GM12872 (cell line): ENCODE results near the gene NFKBIL1.

Source experiments
- CTCF ChIP-seq: IDR thresholded peaks from 3 replicates; pipeline ENCODE4 v1.5.1; 2011; ENCODE audit warnings: low read depth, mild to moderate bottlenecking, low read length, moderate library complexity; ENCODE audit not compliant: insufficient read depth

NFKBIL1 gene

DNA sequence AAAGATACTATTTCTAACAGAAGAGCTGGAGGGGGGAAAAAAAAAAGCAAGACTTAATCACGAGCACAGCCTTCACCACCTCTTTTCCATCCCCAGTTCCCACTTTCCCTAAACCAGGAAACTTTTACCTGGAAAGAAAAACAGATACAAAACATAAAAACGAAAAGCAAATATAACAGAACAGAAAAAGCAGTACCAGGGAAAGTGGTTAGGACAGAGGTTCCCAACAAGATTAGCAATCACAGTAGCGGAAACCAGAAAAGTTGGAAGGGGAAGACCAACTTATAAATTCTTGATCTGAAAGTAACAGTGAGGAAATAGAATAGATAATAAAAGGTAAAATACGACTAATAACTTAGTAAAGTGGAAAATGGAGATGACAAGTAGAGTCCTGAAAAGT lies 6.8 kb upstream of the NFKBIL1 start:
- TF ChIP-seq CTCF = no peak

DNA sequence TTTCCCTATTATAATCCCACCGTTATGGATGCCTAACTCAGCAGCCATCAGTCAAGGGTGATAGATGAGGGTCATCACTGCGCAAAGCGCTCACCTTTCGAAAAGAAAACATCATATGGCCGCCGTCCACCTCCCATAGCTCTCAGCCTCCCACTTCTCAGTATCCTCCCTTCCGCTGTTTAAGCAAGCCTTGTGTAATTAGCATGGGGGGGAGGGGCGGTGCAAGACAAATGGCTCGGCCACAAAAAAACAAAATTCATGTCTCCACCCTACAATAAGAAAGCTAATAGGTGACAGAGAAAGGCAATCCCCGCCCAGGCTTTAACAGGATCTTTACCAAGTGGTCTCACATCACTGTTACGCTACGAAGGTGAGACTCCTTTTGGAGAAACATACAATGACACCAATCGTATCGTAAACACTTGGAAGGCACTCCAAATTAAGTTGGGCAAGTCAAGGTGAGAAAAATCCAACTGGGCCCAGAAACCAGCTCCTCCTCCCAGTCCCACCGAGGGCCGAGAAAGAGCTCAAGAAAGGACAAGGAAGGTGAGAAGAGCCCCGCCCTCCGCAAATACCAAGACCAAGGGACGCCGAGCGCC lies 6.2 kb upstream of the NFKBIL1 start:
- no peak for TF ChIP-seq CTCF

GRCh38 chr6:31541658-31542521 lies 5.5 kb upstream of the NFKBIL1 start, which contains the start of gene DDX39B:
Gene DDX39B (minus strand): TSS chr6:31542003. CDS start chr6:31540532, 1,471 bp downstream.
- no peak for TF ChIP-seq CTCF

DNA sequence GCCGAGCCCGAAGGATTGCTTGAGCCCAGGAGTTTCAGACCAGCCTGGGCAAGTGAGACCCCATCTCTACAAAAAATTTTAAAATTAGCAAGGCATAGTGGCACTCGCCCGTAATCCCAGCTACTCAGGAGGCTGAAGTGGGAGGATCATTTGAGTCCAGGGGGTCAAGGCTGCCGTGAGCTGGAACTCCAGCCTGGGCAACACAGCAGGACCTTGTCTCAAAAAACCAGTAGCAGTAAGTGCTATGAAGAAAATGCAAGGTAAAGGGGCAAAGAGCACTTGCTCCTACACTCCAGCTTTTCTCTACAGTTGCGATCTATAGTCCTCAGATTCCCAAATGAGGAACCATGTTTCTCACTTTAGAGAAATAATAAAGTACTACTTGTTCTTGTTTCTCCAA lies 3.8 kb upstream of the NFKBIL1 start:
- no peak for TF ChIP-seq CTCF

DNA sequence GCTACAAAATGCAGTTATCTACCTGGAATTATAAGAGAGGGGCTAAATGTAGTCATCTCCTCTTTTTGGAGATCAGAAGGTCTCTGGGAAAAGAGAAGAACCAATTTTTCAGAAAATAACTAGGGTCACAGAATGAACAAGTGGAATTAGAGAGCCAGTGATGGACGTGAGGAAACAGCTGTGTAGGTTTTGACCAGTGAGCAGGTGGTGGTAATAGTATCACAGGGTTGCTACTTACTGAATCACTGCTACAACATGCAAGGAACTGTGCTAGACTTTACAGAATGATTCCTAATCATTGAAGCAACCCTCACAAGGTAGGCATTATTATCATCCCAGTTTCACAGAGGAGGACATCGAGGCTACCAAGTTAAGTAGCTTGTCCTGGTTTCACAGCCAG lies 2.7 kb upstream of the NFKBIL1 start:
- no peak for TF ChIP-seq CTCF

DNA sequence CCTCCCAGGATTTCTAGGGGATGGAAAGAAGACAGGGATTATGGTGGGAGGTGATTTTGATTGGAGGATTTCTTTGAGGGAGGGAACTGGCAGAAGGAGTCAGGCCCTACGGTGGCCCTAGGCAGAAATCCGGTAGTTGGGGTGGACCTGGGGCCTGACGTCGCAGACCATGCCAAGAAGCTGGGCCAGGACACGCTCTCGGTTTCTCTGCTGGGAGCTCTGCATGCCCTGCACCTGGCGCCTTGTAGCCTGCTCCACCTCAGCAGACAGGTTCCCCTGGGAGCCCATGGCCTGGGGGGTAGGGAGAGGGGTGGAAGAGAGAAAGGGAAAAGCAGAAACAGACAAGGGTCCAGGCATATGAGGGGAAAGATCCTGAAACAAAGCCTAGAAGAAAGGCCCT lies 2.1 kb upstream of the NFKBIL1 start:
- TF ChIP-seq CTCF = no peak

- TF ChIP-seq CTCF = peak; percentile 97
These were observed 960 bp upstream of the NFKBIL1 start, which contains the start of gene ATP6V1G2 for GRCh38 chr6:31546339-31546957. Gene ATP6V1G2 (minus strand): TSS chr6:31546608. CDS start chr6:31546559, 49 bp downstream.
